Measurements from ENCODE around the gene ZGPAT. TPM values are rescaled to one million over a fixed set of nuclear protein-coding genes. Genes with fewer than 3 reads are reported as not detected.

Gene ZGPAT
- total and polyA plus RNA-seq, 10 of the 15 experiments (the other 5 are each of a cell fraction or from before 2014, with no cell fraction given): 0.58 to 52.9 (median 18.0) TPM

GRCh38 chr20:63681609-63682142 is 26.2 kb upstream of the ZGPAT start:
- Histone ChIP-seq H3K4me2 (ENCODE audit: control insufficient read depth, insufficient read depth) (no peak overlapping the region), H3K9ac (ENCODE audit: control insufficient read depth, insufficient read depth, low read length) (no peak overlapping the region)
- no TSS peak for BruUV-seq (replicated peaks)
- TF ChIP-seq, protein P1, sequence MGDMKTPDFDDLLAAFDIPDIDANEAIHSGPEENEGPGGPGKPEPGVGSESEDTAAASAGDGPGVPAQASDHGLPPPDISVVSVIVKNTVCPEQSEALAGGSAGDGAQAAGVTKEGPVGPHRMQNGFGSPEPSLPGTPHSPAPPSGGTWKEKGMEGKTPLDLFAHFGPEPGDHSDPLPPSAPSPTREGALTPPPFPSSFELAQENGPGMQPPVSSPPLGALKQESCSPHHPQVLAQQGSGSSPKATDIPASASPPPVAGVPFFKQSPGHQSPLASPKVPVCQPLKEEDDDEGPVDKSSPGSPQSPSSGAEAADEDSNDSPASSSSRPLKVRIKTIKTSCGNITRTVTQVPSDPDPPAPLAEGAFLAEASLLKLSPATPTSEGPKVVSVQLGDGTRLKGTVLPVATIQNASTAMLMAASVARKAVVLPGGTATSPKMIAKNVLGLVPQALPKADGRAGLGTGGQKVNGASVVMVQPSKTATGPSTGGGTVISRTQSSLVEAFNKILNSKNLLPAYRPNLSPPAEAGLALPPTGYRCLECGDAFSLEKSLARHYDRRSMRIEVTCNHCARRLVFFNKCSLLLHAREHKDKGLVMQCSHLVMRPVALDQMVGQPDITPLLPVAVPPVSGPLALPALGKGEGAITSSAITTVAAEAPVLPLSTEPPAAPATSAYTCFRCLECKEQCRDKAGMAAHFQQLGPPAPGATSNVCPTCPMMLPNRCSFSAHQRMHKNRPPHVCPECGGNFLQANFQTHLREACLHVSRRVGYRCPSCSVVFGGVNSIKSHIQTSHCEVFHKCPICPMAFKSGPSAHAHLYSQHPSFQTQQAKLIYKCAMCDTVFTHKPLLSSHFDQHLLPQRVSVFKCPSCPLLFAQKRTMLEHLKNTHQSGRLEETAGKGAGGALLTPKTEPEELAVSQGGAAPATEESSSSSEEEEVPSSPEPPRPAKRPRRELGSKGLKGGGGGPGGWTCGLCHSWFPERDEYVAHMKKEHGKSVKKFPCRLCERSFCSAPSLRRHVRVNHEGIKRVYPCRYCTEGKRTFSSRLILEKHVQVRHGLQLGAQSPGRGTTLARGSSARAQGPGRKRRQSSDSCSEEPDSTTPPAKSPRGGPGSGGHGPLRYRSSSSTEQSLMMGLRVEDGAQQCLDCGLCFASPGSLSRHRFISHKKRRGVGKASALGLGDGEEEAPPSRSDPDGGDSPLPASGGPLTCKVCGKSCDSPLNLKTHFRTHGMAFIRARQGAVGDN (IDR thresholded peaks at IDR 0.05): no peak
- TF ChIP-seq, protein P2, sequence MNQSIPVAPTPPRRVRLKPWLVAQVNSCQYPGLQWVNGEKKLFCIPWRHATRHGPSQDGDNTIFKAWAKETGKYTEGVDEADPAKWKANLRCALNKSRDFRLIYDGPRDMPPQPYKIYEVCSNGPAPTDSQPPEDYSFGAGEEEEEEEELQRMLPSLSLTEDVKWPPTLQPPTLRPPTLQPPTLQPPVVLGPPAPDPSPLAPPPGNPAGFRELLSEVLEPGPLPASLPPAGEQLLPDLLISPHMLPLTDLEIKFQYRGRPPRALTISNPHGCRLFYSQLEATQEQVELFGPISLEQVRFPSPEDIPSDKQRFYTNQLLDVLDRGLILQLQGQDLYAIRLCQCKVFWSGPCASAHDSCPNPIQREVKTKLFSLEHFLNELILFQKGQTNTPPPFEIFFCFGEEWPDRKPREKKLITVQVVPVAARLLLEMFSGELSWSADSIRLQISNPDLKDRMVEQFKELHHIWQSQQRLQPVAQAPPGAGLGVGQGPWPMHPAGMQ (IDR thresholded peaks at IDR 0.05; ENCODE audit: borderline replicate concordance): no peak
- no peak for TF ChIP-seq ZBTB40 (IDR thresholded peaks at IDR 0.05; ENCODE audit: borderline replicate concordance)
- TF ChIP-seq, protein P3, sequence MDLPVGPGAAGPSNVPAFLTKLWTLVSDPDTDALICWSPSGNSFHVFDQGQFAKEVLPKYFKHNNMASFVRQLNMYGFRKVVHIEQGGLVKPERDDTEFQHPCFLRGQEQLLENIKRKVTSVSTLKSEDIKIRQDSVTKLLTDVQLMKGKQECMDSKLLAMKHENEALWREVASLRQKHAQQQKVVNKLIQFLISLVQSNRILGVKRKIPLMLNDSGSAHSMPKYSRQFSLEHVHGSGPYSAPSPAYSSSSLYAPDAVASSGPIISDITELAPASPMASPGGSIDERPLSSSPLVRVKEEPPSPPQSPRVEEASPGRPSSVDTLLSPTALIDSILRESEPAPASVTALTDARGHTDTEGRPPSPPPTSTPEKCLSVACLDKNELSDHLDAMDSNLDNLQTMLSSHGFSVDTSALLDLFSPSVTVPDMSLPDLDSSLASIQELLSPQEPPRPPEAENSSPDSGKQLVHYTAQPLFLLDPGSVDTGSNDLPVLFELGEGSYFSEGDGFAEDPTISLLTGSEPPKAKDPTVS (IDR thresholded peaks at IDR 0.05; ENCODE audit: low read depth, low read length): no peak
- TF ChIP-seq POLR2A (IDR thresholded peaks at IDR 0.05; ENCODE audit: low read depth, low read length): no peak
- TF ChIP-seq NFYA (IDR thresholded peaks at IDR 0.05; ENCODE audit: borderline replicate concordance, low read depth, low read length): no peak
- no peak for TF ChIP-seq SRF (IDR thresholded peaks at IDR 0.05; ENCODE audit: low read depth in 2 of 2, low read length in 2 of 2)
- TF ChIP-seq BCL11A (IDR thresholded peaks at IDR 0.05; ENCODE audit: low read depth, low read length): no peak
- no peak for TF ChIP-seq ZNF207 (IDR thresholded peaks at IDR 0.05; ENCODE audit: borderline replicate concordance)
- TF ChIP-seq HCFC1 (IDR thresholded peaks at IDR 0.05; ENCODE audit: low read length): no peak
- TF ChIP-seq TCF7 (IDR thresholded peaks at IDR 0.05; ENCODE audit: borderline replicate concordance): no peak
- no peak for TF ChIP-seq SREBF2 (IDR thresholded peaks at IDR 0.05; ENCODE audit: low read length)
- TF ChIP-seq ZNF217 (IDR thresholded peaks at IDR 0.05): no peak
- TF ChIP-seq STAT1 (conservative IDR thresholded peaks at IDR 0.05): no peak
- TF ChIP-seq NR2C1 (IDR thresholded peaks at IDR 0.05): no peak

More at GRCh38 chr20:63681609-63682142, 26.2 kb upstream of the ZGPAT start:
- Histone ChIP-seq H3K4me1 (ENCODE audit: control insufficient read depth, insufficient read depth, low read length) (no peaks in the 10 kb centered on the region), H3K27ac (ENCODE audit: control insufficient read depth, insufficient read depth) (no peak overlapping the region), H2AFZ (ENCODE audit: control insufficient read depth, low read depth, low read length) (no peak overlapping the region), H3K4me3 (no peak overlapping the region), H3K9me3 (replicated peaks; ENCODE audit: control insufficient read depth, insufficient read depth, low read length) (no peaks in the 10 kb centered on the region), H3K27me3 (replicated peaks in 1 of 2; ENCODE audit: control insufficient read depth in 2 of 2, insufficient read depth in 2 of 2, low read length in 1 of 2) (no peaks in the 10 kb centered on the region), H4K20me1 (ENCODE audit: control insufficient read depth, insufficient read depth) (no peaks in the 10 kb centered on the region), H3K36me3 (ENCODE audit: control insufficient read depth in 2 of 2, insufficient read depth in 2 of 2, low read length in 1 of 2) (peaks cover 1 to 4% of the 10 kb centered on the region in 2 experiments; a peak in 2 of 4 replicates), H3K79me2 (ENCODE audit: control insufficient read depth, insufficient read depth, low read length) (no peaks in the 10 kb centered on the region)
- no peak for DNase-seq (ENCODE audit: low read depth, low spot score)
- SMC1A ChIA-PET (ENCODE audit: uncharacterized antibody, unreplicated experiment): no interaction called here
- CTCF ChIA-PET: no interaction called here
- WGBS (ENCODE audit: insufficient coverage, insufficient replicate concordance, low lambda C conversion rate, missing lambda C conversion rate): 95% methylated on average over 13 of the region's 13 CpGs
- POLR2A ChIA-PET: no interaction called here
- intact Hi-C loops (cut with micrococcal nuclease; ENCODE audit: unreplicated experiment) (no loop called here), in situ Hi-C loops (cut with MboI) (no loop called here)
- ATAC-seq: no peak
- FAIRE-seq: no peak
- RAD21 ChIA-PET (ENCODE audit: unreplicated experiment): no interaction called here

All from GM12878 (cell line).